HepG2 (cell line): ENCODE measurements around the gene RPGRIP1. TPM values are rescaled to one million over a fixed set of nuclear protein-coding genes. Genes with fewer than 3 reads are reported as not detected.

Source experiments
- AHDC1 ChIP-seq: sonication (generic); formaldehyde crosslinking; IDR thresholded peaks from 2 replicates; pipeline ENCODE4 v1.5.1; 2020; ENCODE audit warnings: mild to moderate bottlenecking, missing genetic modification reagents, borderline replicate concordance
- CAMTA2 ChIP-seq: sonication (generic); formaldehyde crosslinking; IDR thresholded peaks from 2 replicates; pipeline ENCODE4 v1.4.0; 2020; ENCODE audit warnings: mild to moderate bottlenecking, missing genetic modification reagents, borderline replicate concordance
- CENPBD1 ChIP-seq: sonication (generic); formaldehyde crosslinking; IDR thresholded peaks from 2 replicates; pipeline ENCODE4 v1.8.0; 2022; ENCODE audit warnings: missing genetic modification reagents, low read depth, mild to moderate bottlenecking, borderline replicate concordance
- FOXM1 ChIP-seq: sonication (generic); formaldehyde crosslinking; IDR thresholded peaks from 2 replicates; pipeline ENCODE4 v1.5.0; 2020; ENCODE audit warnings: missing genetic modification reagents
- GATAD1 ChIP-seq: IDR thresholded peaks from 2 replicates; pipeline ENCODE4 v1.6.1; 2016; ENCODE audit warnings: missing genetic modification reagents, missing compliant biosample characterization
- GTF2F1 ChIP-seq: fragments of 150-350 bp; IDR thresholded peaks from 2 replicates; pipeline ENCODE4 v1.6.1; 2014; ENCODE audit warnings: low read length
- HCFC1 ChIP-seq: fragments of 150-350 bp; IDR thresholded peaks from 2 replicates; pipeline ENCODE4 v1.6.1; 2014; ENCODE audit warnings: low read depth, low read length
- HES4 ChIP-seq: sonication (generic); formaldehyde crosslinking; IDR thresholded peaks from 2 replicates; pipeline ENCODE4 v1.9.0; 2021; ENCODE audit warnings: mild to moderate bottlenecking, missing genetic modification reagents, borderline replicate concordance
- HOXA7 ChIP-seq: sonication (generic); formaldehyde crosslinking; IDR thresholded peaks from 2 replicates; pipeline ENCODE4 v1.8.1; 2022; ENCODE audit warnings: mild to moderate bottlenecking, missing genetic modification reagents, moderate library complexity
- NFE2 ChIP-seq: sonication (generic); formaldehyde crosslinking; IDR thresholded peaks from 2 replicates; pipeline ENCODE4 v1.4.0; 2020; ENCODE audit warnings: missing genetic modification reagents
- NFE2L1 ChIP-seq: sonication (generic); formaldehyde crosslinking; IDR thresholded peaks from 2 replicates; pipeline ENCODE4 v1.4.0; 2020; ENCODE audit warnings: missing genetic modification reagents, mild to moderate bottlenecking, borderline replicate concordance
- PBX3 ChIP-seq: sonication (generic); formaldehyde crosslinking; IDR thresholded peaks from 2 replicates; pipeline ENCODE4 v1.8.1; 2023; ENCODE audit warnings: missing genetic modification reagents, inconsistent platforms, borderline replicate concordance
- PHF21A ChIP-seq: sonication (generic); formaldehyde crosslinking; IDR thresholded peaks from 2 replicates; pipeline ENCODE4 v1.5.0; 2020; ENCODE audit warnings: mild to moderate bottlenecking, missing genetic modification reagents
- SMAD1 ChIP-seq: sonication (generic); formaldehyde crosslinking; IDR thresholded peaks from 2 replicates; pipeline ENCODE4 v1.4.0; 2020; ENCODE audit warnings: missing genetic modification reagents, low read depth, mild to moderate bottlenecking, borderline replicate concordance
- THRA ChIP-seq: sonication (generic); formaldehyde crosslinking; IDR thresholded peaks from 2 replicates; pipeline ENCODE4 v1.4.0; 2020; ENCODE audit warnings: missing genetic modification reagents, borderline replicate concordance
- ZNF121 ChIP-seq: sonication (generic); formaldehyde crosslinking; IDR thresholded peaks from 2 replicates; pipeline ENCODE4 v1.5.0; 2020; ENCODE audit warnings: mild to moderate bottlenecking, missing genetic modification reagents
- ZSCAN9 ChIP-seq: IDR thresholded peaks from 2 replicates; pipeline ENCODE4 v1.6.1; 2016; ENCODE audit warnings: borderline replicate concordance
- ZZZ3 ChIP-seq: sonication (generic); formaldehyde crosslinking; IDR thresholded peaks from 2 replicates; pipeline ENCODE4 v1.4.0; 2020; ENCODE audit warnings: missing genetic modification reagents, mild to moderate bottlenecking, borderline replicate concordance
- polyA plus RNA-seq, 8 experiments: library from polyadenylated mRNA; depleted of rRNA in 3 of 8; stranded (reverse) in 7 of 8; unstranded in 1 of 8; fragments of >200 nt; fragmentation: Illumina TruSeq in 4 of 8; extraction: Trizol in 4 of 8; gene quantifications; 2 replicates each; pipeline versions ENCODE4 v1.2.1 to v1.2.3, GENCODE V29; 2011 to 2016; ENCODE audit warnings: low read depth in 4 of 8, missing spikeins in 1 of 8, mixed read lengths in 1 of 8; ENCODE audit not compliant: insufficient read depth in 1 of 8
- total RNA-seq, 5 experiments: library from RNA; depleted of rRNA; stranded (reverse); fragments of >200 nt; fragmentation: Illumina TruSeq; extraction: Trizol; gene quantifications; 2 replicates each; pipeline ENCODE4 v1.2.3, GENCODE V29; 2016; ENCODE audit warnings: low read depth in 1 of 5

Gene RPGRIP1
- total and polyA plus RNA-seq, 2 of the 13 experiments (the other 11 are each of a cell fraction or from before 2014, with no cell fraction given), result 0.13 to 1.1 TPM

DNA sequence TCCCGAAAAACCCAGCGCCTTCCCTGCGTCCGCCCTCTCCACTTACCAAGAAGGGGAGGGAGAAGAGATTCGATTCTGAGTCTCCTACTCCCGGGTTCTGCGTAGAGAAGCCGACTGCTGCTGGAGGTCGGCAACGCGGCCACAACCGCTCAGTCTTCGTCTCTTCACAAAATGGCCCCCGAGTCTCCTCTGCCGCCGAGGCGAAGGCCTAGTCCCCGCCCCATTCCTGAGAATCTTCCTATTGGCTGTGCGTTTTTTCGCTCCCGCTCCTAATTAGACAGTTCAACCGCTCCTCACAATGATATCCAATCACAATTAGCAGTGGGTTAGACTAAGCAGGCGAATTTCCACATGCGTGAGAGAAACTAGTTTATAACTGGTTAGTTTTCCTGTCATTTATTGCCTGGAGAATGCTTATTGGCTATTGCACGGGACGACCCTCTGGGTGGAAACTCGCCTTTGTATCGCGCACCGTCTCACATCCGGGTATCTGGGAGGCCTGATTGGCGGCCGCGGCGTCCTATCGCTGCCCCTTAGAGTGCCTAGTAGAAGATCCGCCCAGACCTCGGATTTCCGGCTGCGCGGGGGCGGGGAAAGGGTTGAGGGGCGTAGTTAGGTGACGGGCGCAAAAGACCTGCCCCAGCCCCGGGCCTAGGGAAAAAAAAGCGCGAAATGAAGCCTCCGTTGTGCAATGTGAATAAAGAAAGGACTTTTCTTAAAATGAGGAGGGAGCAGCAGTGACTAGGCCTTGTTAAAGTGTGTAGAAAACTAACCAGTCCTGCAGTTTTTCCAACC, 10.4 kb upstream of the RPGRIP1 start, which contains the start of gene HNRNPC (continued):
- TF ChIP-seq AHDC1 (CRISPR knock-in tag) (0 out of 2 replicates have a peak, but pooled peaks have one; percentile 14), HOXA7 (CRISPR knock-in tag) (no peak), NFE2L1 (CRISPR knock-in tag) (no peak), GTF2F1 (peak; percentile 83; the same call in 1 of the 2 replicates), PHF21A (CRISPR knock-in tag) (peak; percentile 97), CAMTA2 (CRISPR knock-in tag) (peak; percentile 77; the same call in 1 of the 2 replicates), GATAD1 (peak; percentile 85), ZNF121 (CRISPR knock-in tag) (no peak), NFE2 (CRISPR knock-in tag) (no peak), FOXM1 (CRISPR knock-in tag) (no peak), HCFC1 (peak; percentile 44), ZSCAN9 (CRISPR knock-in tag) (peak; percentile 68), ZZZ3 (CRISPR knock-in tag) (peak; percentile 87; the same call in 1 of the 2 replicates), HES4 (peak; percentile 27; the same call in 1 of the 2 replicates), CENPBD1 (CRISPR knock-in tag) (no peak), PBX3 (peak; percentile 99), SMAD1 (CRISPR knock-in tag) (peak; percentile 84; the same call in 1 of the 2 replicates), THRA (CRISPR knock-in tag) (peak; percentile 77; the same call in 1 of the 2 replicates)
